ENCODE measurements around the gene GJC2.

The GJC2 gene

DNA sequence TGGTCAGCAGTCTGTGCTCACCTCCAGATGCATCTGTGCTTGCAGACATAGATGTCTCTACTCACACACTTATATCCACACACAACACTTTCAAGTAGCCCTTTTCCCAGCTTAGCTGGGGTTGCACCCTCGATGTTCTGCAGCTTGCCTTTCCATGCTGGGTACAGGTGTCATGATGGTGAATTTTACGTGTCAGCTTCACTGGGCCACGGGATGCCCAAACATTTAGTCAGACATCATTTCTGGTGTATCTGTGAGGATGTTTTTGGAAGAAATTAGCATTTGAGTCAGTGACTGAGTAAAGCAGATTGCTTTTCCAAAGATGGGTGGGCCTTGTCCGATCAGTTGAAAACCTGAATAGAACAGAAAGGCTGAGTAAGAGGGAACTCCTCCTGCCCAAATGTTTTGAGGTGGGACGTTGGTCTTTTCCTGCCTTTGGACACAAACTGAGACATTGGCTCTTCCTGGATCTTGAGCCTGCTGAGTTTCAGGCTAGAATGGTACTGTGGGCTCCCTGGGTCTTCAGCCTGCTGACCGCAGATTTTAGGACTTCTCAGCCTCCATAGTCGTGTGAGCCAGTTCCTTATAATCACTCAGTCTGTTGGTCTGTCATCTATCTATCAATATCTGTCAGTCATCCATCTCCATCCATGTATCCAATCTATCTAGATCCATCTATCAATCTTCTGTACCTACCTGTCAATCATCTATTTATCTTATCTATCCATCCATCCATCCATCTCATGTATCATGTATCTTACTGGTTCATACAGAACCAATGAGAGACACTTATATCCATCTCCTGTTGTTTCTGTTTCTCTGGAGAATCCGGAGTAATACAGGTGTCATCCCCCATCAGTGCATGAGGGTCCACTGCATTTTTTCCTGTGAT is 45.4 kb downstream of the GJC2 start:
- no peak for DNase-seq (ENCODE audit: low read depth)

DNA sequence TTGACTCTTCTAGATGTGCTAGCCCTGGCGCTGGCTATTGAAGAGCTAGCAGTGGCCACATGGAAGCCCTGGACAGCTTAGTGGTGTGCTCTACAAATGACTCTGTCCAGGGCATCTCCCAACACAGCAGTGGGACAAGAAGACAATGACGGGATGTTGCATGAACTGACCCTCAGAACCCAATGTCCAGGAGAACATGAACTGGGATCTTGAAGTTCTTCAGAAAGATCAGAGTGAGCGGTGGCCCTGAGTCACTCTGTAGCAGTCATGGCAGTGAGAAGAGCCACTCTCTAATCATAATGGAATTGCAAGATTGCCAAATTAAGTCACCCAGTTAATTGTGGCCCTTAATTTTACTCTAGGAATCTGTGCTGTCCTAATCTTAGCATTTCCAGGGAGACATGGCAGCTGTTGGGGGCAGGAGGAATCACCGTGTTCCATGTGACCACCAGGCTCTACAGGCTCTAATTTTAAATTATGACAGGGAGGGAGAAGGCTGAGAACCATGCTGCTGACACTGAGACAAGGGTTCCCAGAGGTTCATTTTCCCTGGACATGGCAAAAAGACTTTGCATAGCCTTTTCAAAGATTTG is 47.9 kb downstream of the GJC2 start:
- no peak for DNase-seq (ENCODE audit: low read depth)

DNA sequence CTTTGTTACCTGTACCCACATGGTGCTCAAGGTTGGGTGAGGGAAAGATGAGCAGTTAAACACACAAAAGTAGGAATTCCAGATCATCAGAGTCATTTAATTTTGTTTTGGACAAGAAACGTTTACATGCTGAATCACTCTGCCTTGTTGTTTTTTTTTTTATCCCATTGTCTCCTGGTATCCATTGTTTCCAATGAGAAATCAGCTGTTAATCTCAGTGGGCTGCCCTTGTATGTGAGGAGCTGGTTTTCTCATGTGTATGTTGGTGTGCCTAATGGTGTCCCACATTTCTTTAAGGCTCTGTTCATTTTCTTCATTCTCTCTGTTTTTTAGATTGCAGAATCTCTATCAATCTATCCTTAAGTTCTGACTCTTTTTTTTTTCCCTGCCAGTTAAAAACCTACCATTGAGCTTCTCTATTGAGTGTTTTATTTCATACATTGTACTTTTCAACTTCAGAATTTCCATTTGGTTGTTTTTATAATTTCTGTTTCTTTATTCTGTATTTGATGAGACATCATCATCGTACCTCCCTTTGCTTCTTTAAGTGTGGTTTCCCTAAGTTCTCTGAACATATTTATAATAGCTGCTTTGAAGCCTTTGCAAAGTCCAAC is 49.4 kb downstream of the GJC2 start:
- no peak for DNase-seq (ENCODE audit: low read depth)

DNA sequence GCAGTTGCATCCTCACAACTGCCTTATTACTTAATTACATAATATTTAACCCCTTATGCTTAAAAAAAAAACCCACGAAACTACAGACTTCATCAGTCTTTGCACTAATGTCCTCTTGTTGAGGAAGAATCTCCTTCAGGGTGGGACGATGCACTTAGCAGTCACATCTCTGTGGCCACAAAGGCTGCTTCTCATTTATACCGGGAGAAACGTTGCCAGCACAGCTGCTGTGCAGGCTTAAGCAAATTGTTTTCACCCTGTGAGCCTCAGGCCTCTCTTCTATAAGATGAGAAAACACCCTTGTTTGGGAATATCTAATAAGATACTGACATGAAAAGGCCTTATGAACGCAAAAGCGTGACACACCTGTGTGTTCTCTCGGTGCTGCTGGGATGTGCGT is 55.2 kb downstream of the GJC2 start:
- no peak for DNase-seq (ENCODE audit: low read depth)

DNA sequence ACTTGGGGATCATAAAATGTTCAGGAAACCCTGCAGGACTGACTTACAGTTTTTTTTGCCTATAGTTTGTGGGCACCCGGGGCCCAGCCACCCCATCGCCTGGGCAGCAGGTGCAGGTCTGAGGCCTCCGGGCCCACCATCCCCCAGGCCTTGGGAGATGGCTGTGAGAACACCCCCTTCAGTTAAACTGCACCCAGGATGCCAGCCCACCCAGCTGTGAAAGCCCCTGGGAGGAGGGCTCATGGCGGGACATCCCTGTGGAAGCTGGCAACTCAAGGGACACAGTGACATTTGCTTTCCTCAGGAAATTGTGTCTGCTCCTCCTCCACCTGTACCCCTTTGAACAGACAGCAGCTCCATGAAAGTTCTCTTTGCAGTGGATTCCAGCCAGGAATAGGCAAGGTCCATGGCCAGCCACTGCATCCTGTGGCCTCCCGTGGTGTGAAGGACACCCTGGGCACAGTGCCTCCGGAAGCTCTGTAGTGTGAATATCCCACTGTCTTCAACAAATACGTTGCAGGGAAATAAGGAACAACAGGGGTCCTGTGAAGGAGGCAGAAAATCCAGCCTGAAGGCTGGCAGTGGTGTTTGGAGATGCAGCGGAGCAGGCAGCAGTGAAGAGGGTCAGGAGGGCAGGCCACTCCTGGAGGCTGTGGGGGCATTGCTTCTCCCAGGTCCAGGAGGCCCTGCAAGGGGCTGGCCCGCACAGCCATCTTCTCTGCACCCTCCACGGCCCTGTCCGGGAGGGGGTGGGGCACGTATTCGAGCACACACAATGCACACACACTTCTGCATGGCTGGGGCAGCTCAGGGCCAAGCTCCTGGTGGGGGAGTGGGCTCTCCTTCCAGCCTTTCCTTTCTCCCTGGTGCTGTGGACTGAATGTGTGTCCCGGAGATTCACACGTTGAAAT is 56.1 kb downstream of the GJC2 start:
- DNase-seq (ENCODE audit: low read depth), result no peak

DNA sequence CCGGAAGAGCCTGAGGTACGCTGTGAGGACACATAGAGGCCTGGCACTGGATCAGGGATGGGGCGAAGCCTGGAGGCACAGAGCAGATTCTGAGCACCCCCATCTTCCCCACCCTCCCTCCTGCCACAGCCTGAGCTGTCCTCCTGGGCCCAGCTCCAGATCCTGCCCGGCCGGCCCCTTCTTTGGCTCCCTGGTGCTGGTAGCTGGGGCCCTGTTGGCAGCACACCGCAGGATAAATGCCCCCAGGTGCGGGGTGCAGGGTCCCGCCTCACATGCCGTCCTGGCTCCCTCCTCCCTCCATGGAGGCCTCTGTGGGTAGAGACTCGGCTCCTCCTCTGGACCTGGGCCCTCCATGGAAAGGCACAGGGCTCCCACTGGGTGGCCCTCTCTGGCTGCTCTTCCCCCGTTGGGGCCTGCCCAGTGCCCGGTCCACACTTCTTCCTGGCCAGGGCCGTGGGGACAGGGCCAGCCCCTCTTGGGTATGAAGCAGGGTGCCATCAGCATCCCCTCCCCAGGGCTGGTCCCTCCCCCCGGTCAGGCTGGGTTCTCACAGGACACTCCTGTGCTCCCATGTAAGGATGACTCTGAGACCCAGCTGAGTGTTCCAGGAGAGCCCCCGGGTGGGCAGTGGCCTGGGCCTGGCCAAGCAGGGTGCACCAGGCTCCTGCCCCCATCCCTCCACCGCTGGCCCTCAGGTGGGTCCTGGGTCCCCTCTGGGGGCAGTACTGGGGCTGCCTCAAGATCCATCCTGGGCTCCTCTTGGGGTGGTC is 57.0 kb downstream of the GJC2 start:
- DNase-seq (ENCODE audit: low read depth), result no peak

DNA sequence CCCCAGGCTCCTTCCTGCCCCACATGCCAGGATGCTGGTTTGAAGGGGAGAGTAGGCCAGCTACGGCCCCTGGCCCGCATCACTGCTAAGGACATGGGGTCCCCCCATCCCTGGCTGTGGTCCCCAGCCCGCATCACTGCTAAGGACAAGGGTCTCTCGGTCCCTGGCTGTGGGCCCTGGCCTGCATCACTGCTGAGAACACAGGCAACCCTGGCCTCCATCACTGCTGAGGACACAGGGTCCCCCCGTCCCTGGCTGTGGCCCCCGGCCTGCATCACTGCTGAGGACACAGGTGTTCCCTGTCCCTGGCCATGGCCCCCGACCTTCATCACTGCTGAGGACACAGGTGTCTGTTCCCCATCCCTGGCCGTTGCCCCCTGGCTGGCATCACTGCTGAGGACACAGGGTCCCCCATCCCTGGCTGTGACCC is 57.7 kb downstream of the GJC2 start:
- no peak for DNase-seq (ENCODE audit: low read depth)

DNA sequence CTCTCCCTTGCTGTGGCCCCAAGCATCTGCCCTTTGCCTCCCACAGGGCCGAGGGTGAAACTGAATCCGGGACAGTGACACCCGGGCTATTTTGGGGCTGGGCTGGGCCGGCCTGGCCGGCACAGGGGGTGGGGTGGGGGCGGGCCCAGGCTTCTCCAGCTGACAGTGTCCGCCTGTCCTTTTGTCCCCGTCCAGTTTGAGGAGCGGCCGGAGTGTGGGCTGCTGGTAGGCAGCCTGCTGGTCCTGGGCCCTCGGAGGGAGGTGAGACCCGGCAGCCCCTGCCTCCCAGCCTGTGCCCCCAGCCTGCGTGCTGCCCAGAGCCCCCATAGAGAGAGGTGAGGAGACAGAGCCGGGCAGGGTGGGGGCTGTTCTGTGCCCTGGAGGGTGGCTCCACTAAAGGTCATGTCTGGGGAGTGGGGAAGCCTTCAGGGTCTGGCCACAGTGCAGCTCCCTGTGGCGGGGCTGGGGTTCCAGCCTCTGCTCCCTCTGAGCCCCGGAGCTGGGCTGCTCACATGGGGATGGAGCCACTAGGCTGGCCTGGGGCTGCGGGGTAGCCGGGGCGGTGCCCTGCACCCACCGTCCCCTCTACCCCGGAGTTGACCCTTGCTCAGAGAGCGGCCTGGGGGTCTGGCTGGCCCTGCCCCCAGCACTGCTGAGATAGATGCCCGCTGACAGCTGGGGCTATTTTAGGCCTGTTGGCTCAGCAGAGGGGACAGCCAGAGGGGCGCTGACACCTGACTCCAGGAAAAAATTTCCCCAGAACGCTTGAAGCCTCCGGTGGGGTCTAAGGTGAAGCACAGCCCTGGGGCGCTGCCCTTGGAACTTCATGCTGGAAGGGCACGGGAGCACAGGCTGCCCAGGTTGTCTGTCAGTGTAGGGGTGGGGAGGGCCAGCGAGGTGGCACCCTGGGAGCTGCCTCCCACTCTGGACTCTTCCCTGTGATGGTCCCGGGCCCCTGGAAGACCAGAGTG is 58.4 kb downstream of the GJC2 start, which contains the start of gene OBSCN:
Gene OBSCN, plus strand, starts transcription at position 194 of the 971 bp plus-strand sequence. CDS start 3,740 bp downstream, outside the sequence.
- no peak for DNase-seq (ENCODE audit: low read depth)

DNA sequence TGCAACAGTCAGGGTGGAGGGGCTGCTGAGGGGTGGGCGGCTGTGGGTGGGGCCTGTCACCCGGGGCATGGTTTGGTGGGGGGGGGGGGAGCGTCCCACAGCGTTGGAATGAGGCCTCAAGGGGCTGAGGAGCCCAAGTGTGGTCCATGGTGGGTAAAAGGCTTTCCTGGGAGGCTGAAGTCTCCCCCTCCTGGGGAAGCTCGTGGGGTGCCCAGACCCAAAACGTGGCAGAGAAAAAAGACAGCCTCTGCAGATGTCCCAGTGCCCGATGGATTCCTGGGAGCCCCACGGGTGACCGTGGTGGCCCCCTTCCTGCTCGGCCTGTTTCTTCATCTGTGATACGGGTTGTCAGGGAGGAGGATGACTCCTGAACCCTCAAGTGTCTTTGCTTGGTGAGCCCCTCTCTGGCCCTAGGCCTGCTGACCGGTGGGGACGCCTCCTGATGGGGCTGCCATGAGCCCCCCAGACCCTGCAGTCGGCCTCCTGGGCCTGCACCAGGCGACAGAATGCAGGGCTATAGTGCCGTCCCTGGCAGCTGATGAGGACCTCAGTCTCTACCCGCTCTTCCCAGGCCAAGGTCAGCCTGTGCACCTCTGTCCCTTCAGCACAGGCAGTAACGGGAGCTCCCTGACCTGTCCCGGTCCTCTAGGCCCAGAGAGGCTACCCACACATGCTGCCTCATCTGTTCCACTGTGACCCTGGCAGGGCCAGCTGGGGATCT is 59.3 kb downstream of the GJC2 start:
- no peak for DNase-seq (ENCODE audit: low read depth)
